WERI-Rb-1 (cell line): Measurements from ENCODE around the gene NLGN4Y.

ENCODE experiments used
- DNase-seq: peaks from one replicate; pipeline ENCODE4 v3.0.0-alpha.2; 2020
- H3K27ac ChIP-seq: fragments of 250-450 bp; sonication (Bioruptor Pico); 2 replicates; pipeline ENCODE4 v1.5.1; 2020; ENCODE audit warnings: mild to moderate bottlenecking, moderate library complexity
- H3K27me3 ChIP-seq: fragments of 250-450 bp; sonication (Bioruptor Pico); 2 replicates; pipeline ENCODE4 v1.5.1; 2021; ENCODE audit warnings: mild to moderate bottlenecking, low read depth, moderate library complexity; ENCODE audit not compliant: insufficient read depth, severe bottlenecking
- H3K36me3 ChIP-seq: fragments of 250-450 bp; sonication (Bioruptor Pico); 2 replicates; pipeline ENCODE4 v1.5.1; 2020; ENCODE audit warnings: mild to moderate bottlenecking, moderate library complexity
- H3K4me3 ChIP-seq: 2 replicates; pipeline ENCODE4 v1.5.1; 2011; ENCODE audit warnings: low read depth, mild to moderate bottlenecking, control low read depth, low read length
- H3K9me3 ChIP-seq: fragments of 250-450 bp; sonication (Bioruptor Pico); 2 replicates; pipeline ENCODE4 v1.5.1; 2021; ENCODE audit warnings: mild to moderate bottlenecking, moderate library complexity; ENCODE audit not compliant: severe bottlenecking
- CTCF ChIP-seq: IDR thresholded peaks from 2 replicates; pipeline ENCODE4 v1.5.1; 2011; ENCODE audit warnings: low read depth, mild to moderate bottlenecking, control low read depth, inconsistent platforms, low read length

NLGN4Y gene

GRCh38 chrY:14631676-14632075 lies 107.3 kb downstream of the NLGN4Y start:
- Histone ChIP-seq H3K27ac (no peak overlapping the region), H3K36me3 (no peaks in the 10 kb centered on the region)
- DNase-seq, result no peak

GRCh38 chrY:14633718-14634117 lies 109.4 kb downstream of the NLGN4Y start:
- no peak for TF ChIP-seq CTCF
- Histone ChIP-seq H3K4me3 (no peak overlapping the region), H3K27ac (no peak overlapping the region), H3K27me3 (no peaks in the 10 kb centered on the region), H3K36me3 (no peaks in the 10 kb centered on the region), H3K9me3 (no peaks in the 10 kb centered on the region)
- no peak for DNase-seq

More at GRCh38 chrY:14631676-14632075, 107.3 kb downstream of the NLGN4Y start:
- H3K9me3 ChIP-seq, result no peaks in the 10 kb centered on the region
- no peaks in the 10 kb centered on the region for H3K27me3 ChIP-seq
- no peak for TF ChIP-seq CTCF
- no peak overlapping the region for H3K4me3 ChIP-seq

GRCh38 chrY:14634954-14635353 lies 110.6 kb downstream of the NLGN4Y start:
- H3K27me3 ChIP-seq, result no peaks in the 10 kb centered on the region
- H3K36me3 ChIP-seq, result no peaks in the 10 kb centered on the region
- no peak overlapping the region for H3K27ac ChIP-seq
- H3K9me3 ChIP-seq, result no peaks in the 10 kb centered on the region
- TF ChIP-seq CTCF, result no peak
- no peak overlapping the region for H3K4me3 ChIP-seq
- DNase-seq, result no peak

- no peaks in the 10 kb centered on the region for H3K27me3 ChIP-seq
- no peak overlapping the region for H3K4me3 ChIP-seq
- TF ChIP-seq CTCF, result no peak
- no peaks in the 10 kb centered on the region for H3K9me3 ChIP-seq
- H3K27ac ChIP-seq, result no peak overlapping the region
- H3K36me3 ChIP-seq, result no peaks in the 10 kb centered on the region
- no peak for DNase-seq
These were observed 113.2 kb downstream of the NLGN4Y start for GRCh38 chrY:14637551-14637950.

- Histone ChIP-seq H3K27ac (no peak overlapping the region), H3K36me3 (no peaks in the 10 kb centered on the region), H3K9me3 (no peaks in the 10 kb centered on the region), H3K27me3 (no peaks in the 10 kb centered on the region), H3K4me3 (no peak overlapping the region)
- DNase-seq, result no peak
- TF ChIP-seq CTCF, result no peak
These were observed 117.5 kb downstream of the NLGN4Y start for GRCh38 chrY:14641853-14642252.

- TF ChIP-seq CTCF, result no peak
- Histone ChIP-seq H3K4me3 (no peak overlapping the region), H3K27ac (no peak overlapping the region), H3K36me3 (no peaks in the 10 kb centered on the region), H3K27me3 (no peaks in the 10 kb centered on the region), H3K9me3 (no peaks in the 10 kb centered on the region)
- no peak for DNase-seq
These were observed 120.0 kb downstream of the NLGN4Y start for GRCh38 chrY:14644157-14644952.
